Thyroid gland (tissue), 4 donors: ENCODE data around the gene PTPRN2.

Experiments
- CTCF ChIP-seq, 6 experiments: fragments of 200-600 bp in 3 of 6; fragments of 450-650 bp in 3 of 6; sonication (generic) in 3 of 6; IDR thresholded peaks; one replicate each; pipeline ENCODE4 v1.5.1; 2016 to 2019; ENCODE audit warnings: antibody characterized with exemption in 6 of 6, mild to moderate bottlenecking in 2 of 6, inconsistent platforms in 1 of 6, moderate library complexity in 1 of 6
- POLR2A ChIP-seq, 2 donors: fragments of 450-650 bp; IDR thresholded peaks; one replicate each; pipeline ENCODE4 v1.6.1; 2017; ENCODE audit warnings: antibody characterized with exemption in 2 of 2, mild to moderate bottlenecking in 2 of 2, moderate library complexity in 1 of 2

- no peak for TF ChIP-seq CTCF (IDR thresholded peaks at IDR 0.05)
- no peak for TF ChIP-seq POLR2A (IDR thresholded peaks at IDR 0.05)
Observed at GRCh38 chr7:157879391-157879790, 708.2 kb downstream of the PTPRN2 start.
